H7 (cell line): ENCODE results near the gene BSDC1. TPM values are rescaled to one million over a fixed set of nuclear protein-coding genes. Genes with fewer than 3 reads are reported as not detected.
"Not testable (repeated sequence)": the region's sequence is repeated elsewhere in the genome, so short reads cannot be mapped to it uniquely, and the experiment has no call there.

Experiments
- DNase-seq: peaks from one replicate; pipeline ENCODE4 v3.0.0; 2012
- H3K27me3 ChIP-seq: 2 replicates; pipeline ENCODE4 v1.6.0; 2011; ENCODE audit warnings: mild to moderate bottlenecking, low read length; ENCODE audit not compliant: control insufficient read depth, insufficient read depth
- H3K36me3 ChIP-seq: replicated peaks from 2 replicates; pipeline ENCODE4 v1.5.1; 2011; ENCODE audit warnings: low read length; ENCODE audit not compliant: control insufficient read depth, insufficient read depth
- H3K4me3 ChIP-seq: 2 replicates; pipeline ENCODE4 v1.5.1; 2011; ENCODE audit warnings: low read depth, mild to moderate bottlenecking, control low read depth, low read length, moderate library complexity; ENCODE audit not compliant: insufficient read depth
- total RNA-seq: library from RNA; depleted of rRNA; stranded (reverse); fragments of >200 nt; shearing (Covaris generic); gene quantifications from 2 replicates; pipeline ENCODE4 v1.2.3, GENCODE V29; 2014

BSDC1 gene
- total RNA-seq, 1 experiment from 2014 or later, result 91.5 TPM

GRCh38 chr1:32356478-32356877 is 37.8 kb downstream of the BSDC1 start:
- H3K36me3 ChIP-seq, result no peaks in the 10 kb centered on the region; the same call in 1 of the 2 replicates
- no peak for DNase-seq
- H3K4me3 ChIP-seq, result no peak overlapping the region
- H3K27me3 ChIP-seq, result peaks cover 12% of the 10 kb centered on the region

DNA sequence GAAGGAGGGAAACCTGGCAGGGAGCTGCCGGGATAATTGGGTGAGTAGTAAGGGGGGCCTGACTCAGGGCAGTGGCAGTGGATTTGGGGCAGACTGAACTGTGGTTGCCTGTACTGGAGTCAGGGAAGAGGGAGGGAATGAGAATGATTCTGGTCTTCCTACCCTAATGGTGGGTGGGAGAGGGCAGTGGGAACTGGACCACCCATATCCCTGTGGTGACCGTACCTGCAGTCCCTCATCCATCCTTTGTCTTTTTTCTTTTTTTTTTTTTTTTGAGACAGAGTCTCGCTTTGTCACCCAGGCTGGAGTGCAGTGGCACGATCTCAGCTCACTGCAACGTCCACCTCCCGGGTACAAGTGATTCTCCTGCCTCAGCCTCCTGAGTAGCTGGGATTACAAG is 38.5 kb downstream of the BSDC1 start:
- H3K36me3 ChIP-seq, H3K4me3 ChIP-seq, DNase-seq, H3K27me3 ChIP-seq: not testable (repeated sequence)

DNA sequence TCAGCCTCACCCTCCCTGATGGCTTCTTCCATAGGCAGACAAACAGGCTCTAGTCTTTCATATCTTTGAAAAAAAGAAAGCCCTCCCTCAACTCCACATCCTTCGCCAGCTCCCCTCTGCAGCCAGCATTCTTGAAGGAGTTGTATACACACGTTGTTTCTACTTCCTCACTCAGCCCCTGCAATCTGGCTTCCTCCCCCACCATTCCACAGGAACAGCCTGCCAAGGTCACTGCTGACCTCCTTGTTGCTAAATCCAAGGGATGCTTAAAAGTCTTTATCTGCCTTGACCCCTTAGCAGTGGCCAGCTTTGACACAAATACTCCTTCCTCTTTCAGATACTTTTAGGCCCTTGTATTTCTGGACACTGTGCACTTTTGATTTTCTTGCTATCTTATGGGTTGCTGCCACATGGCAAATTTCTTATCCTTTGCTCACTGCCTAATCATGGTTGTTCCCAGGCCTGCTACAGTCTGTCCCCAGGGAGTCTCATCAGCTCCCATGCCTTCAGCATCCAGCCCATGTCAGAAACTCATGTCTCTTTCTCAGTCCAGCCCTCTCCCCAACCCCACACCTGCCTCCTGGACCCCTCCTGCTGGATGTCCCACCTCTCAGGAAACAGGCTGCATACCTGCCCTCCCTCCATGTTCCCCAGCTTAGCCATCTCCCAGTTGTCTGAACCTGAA is 40.2 kb downstream of the BSDC1 start:
- Histone ChIP-seq H3K27me3 (peaks cover 6% of the 10 kb centered on the region), H3K4me3 (no peak overlapping the region), H3K36me3 (no peaks in the 10 kb centered on the region)
- no peak for DNase-seq

- Histone ChIP-seq H3K27me3 (peaks cover 7% of the 10 kb centered on the region), H3K36me3 (no peaks in the 10 kb centered on the region), H3K4me3 (no peak overlapping the region)
- no peak for DNase-seq
Measured at GRCh38 chr1:32353431-32353830, 40.8 kb downstream of the BSDC1 start.

DNA sequence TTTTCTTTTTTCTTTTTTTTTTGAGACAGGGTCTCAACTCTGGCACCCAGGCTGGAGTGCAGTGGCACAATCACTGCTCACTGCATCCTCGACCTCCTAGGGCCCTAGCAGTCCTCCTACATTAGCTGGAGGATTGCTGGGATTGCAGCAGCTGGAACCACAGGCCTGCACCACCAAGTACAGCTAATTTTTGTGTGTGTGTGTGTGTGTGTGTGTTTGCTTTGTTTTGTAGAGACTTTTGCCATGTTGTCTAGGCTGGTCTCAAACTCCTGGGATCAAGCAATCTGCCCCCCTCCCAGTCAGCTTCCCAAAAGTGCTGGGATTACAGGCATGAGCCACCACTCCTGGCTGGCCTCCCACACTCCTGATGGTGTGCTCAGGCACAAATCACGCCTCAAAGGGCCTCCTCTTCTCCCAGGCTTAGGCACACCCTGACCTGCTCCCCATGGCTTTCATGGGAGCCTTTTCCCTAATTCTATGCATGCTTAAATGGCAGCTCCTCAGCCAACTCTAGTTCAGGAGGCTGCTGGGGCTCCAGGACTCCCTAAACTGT is 41.3 kb downstream of the BSDC1 start:
- DNase-seq, result no peak
- Histone ChIP-seq H3K4me3 (no peak overlapping the region), H3K27me3 (peaks cover 9% of the 10 kb centered on the region), H3K36me3 (no peaks in the 10 kb centered on the region)

DNA sequence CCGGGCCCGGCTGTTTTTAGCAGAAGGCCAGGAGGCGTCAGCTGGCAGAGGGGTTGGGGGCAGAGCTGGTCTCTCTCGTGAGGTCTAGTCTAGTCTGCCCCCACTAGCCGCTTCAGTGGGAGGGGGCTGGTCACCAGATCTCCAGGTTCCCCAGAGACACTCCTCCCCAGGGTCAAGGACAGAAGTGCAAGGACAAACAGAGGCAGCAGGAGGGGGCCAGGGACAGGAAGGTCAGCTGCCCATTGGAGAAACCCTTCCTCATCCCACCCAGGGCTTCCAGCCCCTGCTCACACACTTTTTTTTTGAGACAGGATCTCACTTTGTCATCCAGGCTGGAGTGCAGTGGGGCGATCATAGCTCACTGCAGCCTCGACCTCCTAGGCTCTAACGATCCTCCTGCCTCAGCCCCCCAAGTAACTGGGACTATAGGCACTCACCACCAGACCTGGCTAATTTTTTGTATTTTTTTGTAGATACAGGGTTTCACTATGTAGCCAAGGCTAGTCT is 41.9 kb downstream of the BSDC1 start:
- no peaks in the 10 kb centered on the region for H3K36me3 ChIP-seq
- DNase-seq, result peak; percentile 47
- peaks cover 9% of the 10 kb centered on the region for H3K27me3 ChIP-seq
- H3K4me3 ChIP-seq, result peak overlapping the region; percentile 69

- DNase-seq, result peak; percentile 100
- peak overlapping the region; percentile 69 for H3K4me3 ChIP-seq
- H3K27me3 ChIP-seq, result peaks cover 9% of the 10 kb centered on the region
- no peaks in the 10 kb centered on the region for H3K36me3 ChIP-seq
Measured at GRCh38 chr1:32351399-32352238, 42.6 kb downstream of the BSDC1 start.

GRCh38 chr1:32350785-32351398 is 43.3 kb downstream of the BSDC1 start:
- H3K4me3 ChIP-seq, result peak overlapping the region; percentile 62
- peaks cover 9% of the 10 kb centered on the region for H3K27me3 ChIP-seq
- peak; percentile 98 for DNase-seq

GRCh38 chr1:32349211-32349708 is 45.0 kb downstream of the BSDC1 start:
- H3K27me3 ChIP-seq, result peaks cover 11% of the 10 kb centered on the region
- DNase-seq, result no peak
- no peaks in the 10 kb centered on the region for H3K36me3 ChIP-seq
- no peak overlapping the region for H3K4me3 ChIP-seq

More at GRCh38 chr1:32350785-32351398, 43.3 kb downstream of the BSDC1 start:
- H3K36me3 ChIP-seq, result no peaks in the 10 kb centered on the region

GRCh38 chr1:32346532-32347157 is 47.6 kb downstream of the BSDC1 start:
- no peak for DNase-seq
- no peaks in the 10 kb centered on the region for H3K36me3 ChIP-seq
- H3K27me3 ChIP-seq, result peaks cover 11% of the 10 kb centered on the region
- no peak overlapping the region for H3K4me3 ChIP-seq

- peaks cover 6% of the 10 kb centered on the region; the same call in 1 of the 2 replicates for H3K27me3 ChIP-seq
- H3K36me3 ChIP-seq, result no peaks in the 10 kb centered on the region
- no peak for DNase-seq
- H3K4me3 ChIP-seq, result no peak overlapping the region
Measured at GRCh38 chr1:32345289-32345827, 48.9 kb downstream of the BSDC1 start.

GRCh38 chr1:32342704-32343103 is 51.5 kb downstream of the BSDC1 start:
- Histone ChIP-seq H3K4me3 (no peak overlapping the region), H3K27me3 (peaks cover 2% of the 10 kb centered on the region; the same call in 1 of the 2 replicates), H3K36me3 (no peaks in the 10 kb centered on the region)
- no peak for DNase-seq

DNA sequence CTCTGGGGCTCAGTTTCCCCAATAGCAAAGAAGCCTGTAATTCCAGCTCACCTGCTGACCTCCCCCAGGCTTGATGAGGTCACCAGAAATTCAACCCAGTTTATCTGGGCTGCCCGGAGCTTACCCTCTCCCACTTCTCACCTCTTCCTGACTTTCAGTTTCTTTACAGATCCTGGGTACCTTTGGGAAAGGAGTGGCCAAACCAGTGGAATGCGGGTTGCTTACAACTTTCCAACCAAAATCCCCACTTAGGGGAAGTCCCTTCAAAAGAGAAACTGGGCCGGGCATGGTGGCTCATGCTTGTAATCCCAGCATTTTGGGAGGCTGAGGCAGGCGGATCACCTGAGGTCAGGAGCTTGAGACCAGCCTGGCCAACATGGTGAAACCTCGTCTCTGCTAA is 52.3 kb downstream of the BSDC1 start:
- no peak overlapping the region for H3K4me3 ChIP-seq
- peaks cover 4% of the 10 kb centered on the region for H3K27me3 ChIP-seq
- no peaks in the 10 kb centered on the region for H3K36me3 ChIP-seq
- DNase-seq, result no peak
